Measurements from ENCODE around the gene STAC3. TPM values are rescaled to one million over a fixed set of nuclear protein-coding genes. Genes with fewer than 3 reads are reported as not detected.

The STAC3 gene
- total RNA-seq, 1 experiment from 2014 or later = 2.8 TPM

- no peaks in the 10 kb centered on the region for H4K20me1 ChIP-seq (ENCODE audit: control insufficient read depth, insufficient read depth, insufficient read length)
- H4K5ac ChIP-seq (ENCODE audit: insufficient read length, low read depth, low read length) = no peak overlapping the region
- no peaks in the 10 kb centered on the region for H3K9me3 ChIP-seq (ENCODE audit: control insufficient read depth, low read depth, low read length)
- no peak overlapping the region for H4K91ac ChIP-seq (ENCODE audit: insufficient read length, low read depth, low read length)
- H2AFZ ChIP-seq (ENCODE audit: low read length) = no peak overlapping the region
- H3K79me1 ChIP-seq (ENCODE audit: insufficient read depth, low read depth, low read length, poor library complexity, severe bottlenecking) = no peaks in the 10 kb centered on the region
- Mint-ChIP-seq H3K27ac (peak overlapping the region in 2 of 3 experiments; percentile 15 to 85; a peak in 2 of 7 replicates), H3K9me3 (no peaks in the 10 kb centered on the region), H3K27me3 (ENCODE audit: low read depth) (peaks cover 5% of the 10 kb centered on the region), H3K36me3 (ENCODE audit: insufficient read depth in 1 of 3, low read depth in 3 of 3) (peaks cover 43 to 74% (median 73%) of the 10 kb centered on the region in 3 experiments), H3K4me3 (no peak overlapping the region), H3K4me1 (peaks cover 8% of the 10 kb centered on the region in 2 experiments)
- no peak overlapping the region for H3K4me2 ChIP-seq (ENCODE audit: insufficient read depth, insufficient read length, low read length)
- no peak overlapping the region for H3K14ac ChIP-seq (ENCODE audit: insufficient read depth, low read length)
- no peak overlapping the region for H3K23ac ChIP-seq (ENCODE audit: insufficient read length, low read depth, low read length)
- H2BK120ac ChIP-seq (ENCODE audit: low read depth, low read length, poor library complexity, severe bottlenecking) = no peak overlapping the region
- no peak overlapping the region for H4K8ac ChIP-seq (replicated peaks; ENCODE audit: insufficient read length, low read depth, low read length)
- H3K27me3 ChIP-seq (ENCODE audit: insufficient read depth, low read length) = no peaks in the 10 kb centered on the region
- no peak overlapping the region for H3K56ac ChIP-seq (ENCODE audit: insufficient read length, low read depth, low read length)
- WGBS (ENCODE audit: extremely low coverage, insufficient read length, low lambda C conversion rate) = no CpG with 5 or more reads among the region's 22 CpGs
- H3K4ac ChIP-seq (ENCODE audit: low read depth, low read length) = no peak overlapping the region
- no peak overlapping the region for H2BK12ac ChIP-seq (ENCODE audit: insufficient read length, low read depth, low read length)
- no peak for TF ChIP-seq CTCF (conservative IDR thresholded peaks at IDR 0.05)
- no peak overlapping the region for H2AK5ac ChIP-seq (ENCODE audit: insufficient read length, low read length)
- no peak overlapping the region for H2BK15ac ChIP-seq (ENCODE audit: low read depth, low read length)
- no peaks in the 10 kb centered on the region for H3K79me2 ChIP-seq (ENCODE audit: insufficient read depth, low read length)
- no peak overlapping the region for H3K18ac ChIP-seq (ENCODE audit: insufficient read length, low read depth, low read length)
- peaks cover 4% of the 10 kb centered on the region for H3K4me1 ChIP-seq (ENCODE audit: insufficient read depth, low read length)
- no peak overlapping the region for H3K27ac ChIP-seq (ENCODE audit: insufficient read length, low read depth, low read length)
- no peak overlapping the region for H2BK20ac ChIP-seq (ENCODE audit: low read depth, low read length, poor library complexity, severe bottlenecking)
- no peak overlapping the region for H2BK5ac ChIP-seq (ENCODE audit: insufficient read length, low read length)
- H3K23me2 ChIP-seq (ENCODE audit: insufficient read length, low read depth, low read length, poor library complexity, severe bottlenecking) = no peaks in the 10 kb centered on the region
- no peak overlapping the region for H3T11ph ChIP-seq (ENCODE audit: low read length)
- no peak overlapping the region for H3K9ac ChIP-seq (ENCODE audit: extremely low read depth, insufficient read length, low read length)
- no peak for DNase-seq
Observed at GRCh38 chr12:57208631-57209282, 42.2 kb downstream of the STAC3 start.

Measured in H9 (cell line).